ENCODE measurements around the gene ZFYVE28. TPM values are rescaled to one million over a fixed set of nuclear protein-coding genes. Genes with fewer than 3 reads are reported as not detected.

Gene ZFYVE28
- total and polyA plus RNA-seq, 5 experiments from 2014 or later, result 5.0 to 12.3 (median 8.5) TPM

- Mint-ChIP-seq H3K9me3 (peaks cover 0 to 4% (median 0%) of the 10 kb centered on the region in 9 donors), H3K27ac (peak overlapping the region; percentile 75 to 99 (median 99)), H3K36me3 (no peaks in the 10 kb centered on the region), H3K4me1 (peaks cover 24 to 69% (median 62%) of the 10 kb centered on the region in 4 donors), H3K4me3 (peak overlapping the region in 7 of 10 donors; percentile 22 to 84 (median 82)), H3K27me3 (peaks cover 0 to 2% (median 0%) of the 10 kb centered on the region in 5 donors)
- POLR2A ChIA-PET, result interaction anchor here (1.0 to 4.8 kb wide), 7 partner anchors 8 to 177 kb away, joined by 3 to 40 read pairs (median 8); partner anchors contain the start of genes HAUS3, MXD4, POLN and RNF4
- ATAC-seq (no peak), DNase-seq (peak in 2 of 10 donors; percentile 10 to 16)
Observed at GRCh38 chr4:2291705-2292645, 126.5 kb downstream of the ZFYVE28 start.

GRCh38 chr4:2290974-2291704 lies 127.3 kb downstream of the ZFYVE28 start:
- Mint-ChIP-seq H3K27me3 (peaks cover 0 to 2% (median 0%) of the 10 kb centered on the region in 5 donors), H3K9me3 (peaks cover 0 to 4% (median 0%) of the 10 kb centered on the region in 9 donors), H3K4me3 (peak overlapping the region; percentile 65 to 84 (median 82)), H3K36me3 (no peaks in the 10 kb centered on the region), H3K27ac (peak overlapping the region; percentile 98 to 99 (median 99)), H3K4me1 (peaks cover 21 to 65% (median 54%) of the 10 kb centered on the region in 4 donors)
- POLR2A ChIA-PET, result interaction anchor here (0.6 to 4.8 kb wide), 11 partner anchors 9 to 178 kb away, joined by 3 to 40 read pairs (median 5); partner anchors contain the start of genes HAUS3, MXD4, POLN and RNF4
- peak; percentile 94 to 95 for ATAC-seq
- peak; percentile 57 to 92 (median 89) for DNase-seq

- Mint-ChIP-seq H3K4me1 (peaks cover 18 to 62% (median 49%) of the 10 kb centered on the region in 4 donors), H3K27ac (peak overlapping the region; percentile 98 to 99 (median 99)), H3K9me3 (peaks cover 0 to 4% (median 0%) of the 10 kb centered on the region in 9 donors), H3K27me3 (peaks cover 0 to 2% (median 0%) of the 10 kb centered on the region in 5 donors), H3K4me3 (peak overlapping the region; percentile 65 to 84 (median 82)), H3K36me3 (no peaks in the 10 kb centered on the region)
- ATAC-seq (no peak), DNase-seq (no peak)
- POLR2A ChIA-PET, result interaction anchor here (1.0 to 4.8 kb wide), 10 partner anchors 8 to 179 kb away, joined by 3 to 40 read pairs (median 6); partner anchors contain the start of genes HAUS3, MXD4, POLN and RNF4
Observed at GRCh38 chr4:2290488-2290887, 128.0 kb downstream of the ZFYVE28 start.

GRCh38 chr4:2289955-2290333 lies 128.5 kb downstream of the ZFYVE28 start:
- Mint-ChIP-seq H3K9me3 (peaks cover 0 to 4% (median 0%) of the 10 kb centered on the region in 9 donors), H3K4me3 (peak overlapping the region in 5 of 10 donors; percentile 27 to 82 (median 45)), H3K27me3 (peaks cover 0 to 2% (median 0%) of the 10 kb centered on the region in 5 donors), H3K27ac (peak overlapping the region; percentile 98 to 99 (median 99)), H3K36me3 (no peaks in the 10 kb centered on the region), H3K4me1 (peaks cover 16 to 61% (median 47%) of the 10 kb centered on the region in 4 donors)
- ATAC-seq, result no peak
- DNase-seq, result no peak
- POLR2A ChIA-PET, result interaction anchor here (1.5 to 4.8 kb wide), 8 partner anchors 8 to 125 kb away, joined by 3 to 40 read pairs (median 7); partner anchors contain the start of genes HAUS3, MXD4 and POLN

GRCh38 chr4:2289311-2289954 lies 129.0 kb downstream of the ZFYVE28 start:
- DNase-seq, result no peak
- Mint-ChIP-seq H3K4me3 (peak overlapping the region in 5 of 10 donors; percentile 27 to 82 (median 45)), H3K27me3 (peaks cover 0 to 2% (median 0%) of the 10 kb centered on the region in 5 donors), H3K27ac (peak overlapping the region in 9 of 10 donors; percentile 98 to 99 (median 99)), H3K36me3 (no peaks in the 10 kb centered on the region), H3K4me1 (peaks cover 18 to 58% (median 49%) of the 10 kb centered on the region in 4 donors), H3K9me3 (peaks cover 0 to 4% (median 0%) of the 10 kb centered on the region in 9 donors)
- POLR2A ChIA-PET, result interaction anchor here (0.5 to 4.8 kb wide), 8 partner anchors 7 to 126 kb away, joined by 3 to 40 read pairs (median 6); partner anchors contain the start of genes HAUS3, MXD4 and POLN
- no peak for ATAC-seq

GRCh38 chr4:2288051-2288541 lies 130.3 kb downstream of the ZFYVE28 start:
- no peaks in the 10 kb centered on the region for H3K9me3 Mint-ChIP-seq
- peaks cover 21 to 59% (median 51%) of the 10 kb centered on the region in 4 donors for H3K4me1 Mint-ChIP-seq
- H3K4me3 Mint-ChIP-seq, result no peak overlapping the region
- POLR2A ChIA-PET, result interaction anchor here (0.6 kb wide), 1 partner anchor 241 kb away, joined by 3 read pairs; no protein-coding TSS in a partner anchor
- H3K27ac Mint-ChIP-seq, result peak overlapping the region in 9 of 10 donors; percentile 43 to 92 (median 72)
- DNase-seq, result no peak
- no peaks in the 10 kb centered on the region for H3K36me3 Mint-ChIP-seq
- peaks cover 0 to 2% (median 0%) of the 10 kb centered on the region in 5 donors for H3K27me3 Mint-ChIP-seq
- no peak for ATAC-seq

GRCh38 chr4:2287594-2287915 lies 130.9 kb downstream of the ZFYVE28 start:
- POLR2A ChIA-PET, result interaction anchor here (0.6 to 1.6 kb wide), 3 partner anchors 23 to 241 kb away, joined by 3 to 7 read pairs (median 4); partner anchors contain the start of gene MXD4
- peaks cover 22 to 61% (median 52%) of the 10 kb centered on the region in 4 donors for H3K4me1 Mint-ChIP-seq
- H3K27me3 Mint-ChIP-seq, result peaks cover 0 to 2% (median 0%) of the 10 kb centered on the region in 5 donors
- H3K36me3 Mint-ChIP-seq, result no peaks in the 10 kb centered on the region
- no peak overlapping the region for H3K4me3 Mint-ChIP-seq
- ATAC-seq (no peak), DNase-seq (no peak)
- no peaks in the 10 kb centered on the region for H3K9me3 Mint-ChIP-seq
- H3K27ac Mint-ChIP-seq, result peak overlapping the region in 6 of 10 donors; percentile 63 to 92 (median 82)

- no peaks in the 10 kb centered on the region for H3K36me3 Mint-ChIP-seq
- H3K27ac Mint-ChIP-seq, result peak overlapping the region in 9 of 10 donors; percentile 46 to 87 (median 58)
- DNase-seq (no peak), ATAC-seq (no peak)
- H3K4me3 Mint-ChIP-seq, result peak overlapping the region in 1 of 10 donors; percentile 22
- peaks cover 0 to 2% (median 0%) of the 10 kb centered on the region in 5 donors for H3K27me3 Mint-ChIP-seq
- POLR2A ChIA-PET, result interaction anchor here (1.3 to 2.3 kb wide), 4 partner anchors 8 to 24 kb away, joined by 4 to 7 read pairs (median 6); partner anchors contain the start of gene MXD4
- H3K9me3 Mint-ChIP-seq, result no peaks in the 10 kb centered on the region
- peaks cover 23 to 61% (median 52%) of the 10 kb centered on the region in 4 donors for H3K4me1 Mint-ChIP-seq
Observed at GRCh38 chr4:2286904-2287593, 131.4 kb downstream of the ZFYVE28 start.

GRCh38 chr4:2285613-2286381 lies 132.6 kb downstream of the ZFYVE28 start:
- POLR2A ChIA-PET, result interaction anchor here (0.6 to 2.3 kb wide), 5 partner anchors 7 to 599 kb away, joined by 5 to 7 read pairs (median 6); partner anchors contain the start of gene MXD4
- ATAC-seq (no peak), DNase-seq (no peak)
- no peak overlapping the region for H3K4me3 Mint-ChIP-seq
- peaks cover 0 to under 1% (median 0%) of the 10 kb centered on the region in 5 donors for H3K27me3 Mint-ChIP-seq
- no peaks in the 10 kb centered on the region for H3K9me3 Mint-ChIP-seq
- H3K4me1 Mint-ChIP-seq, result peaks cover 27 to 63% (median 53%) of the 10 kb centered on the region in 4 donors
- H3K36me3 Mint-ChIP-seq, result no peaks in the 10 kb centered on the region
- H3K27ac Mint-ChIP-seq, result peak overlapping the region in 8 of 10 donors; percentile 29 to 93 (median 60)

Data from naive thymus-derived CD8-positive, alpha-beta T cell (primary cell).